HG03575 (cell line): ENCODE results near the gene TGFBR1.

Experiments used
- ATAC-seq: cut with Tn5 transposase; IDR thresholded peaks from one replicate; pipeline ENCODE4 v1.9.1; 2021; ENCODE audit not compliant: unreplicated experiment, insufficient number of reproducible peaks, low FRiP score; ENCODE audit errors: extremely low read depth

Gene TGFBR1

DNA sequence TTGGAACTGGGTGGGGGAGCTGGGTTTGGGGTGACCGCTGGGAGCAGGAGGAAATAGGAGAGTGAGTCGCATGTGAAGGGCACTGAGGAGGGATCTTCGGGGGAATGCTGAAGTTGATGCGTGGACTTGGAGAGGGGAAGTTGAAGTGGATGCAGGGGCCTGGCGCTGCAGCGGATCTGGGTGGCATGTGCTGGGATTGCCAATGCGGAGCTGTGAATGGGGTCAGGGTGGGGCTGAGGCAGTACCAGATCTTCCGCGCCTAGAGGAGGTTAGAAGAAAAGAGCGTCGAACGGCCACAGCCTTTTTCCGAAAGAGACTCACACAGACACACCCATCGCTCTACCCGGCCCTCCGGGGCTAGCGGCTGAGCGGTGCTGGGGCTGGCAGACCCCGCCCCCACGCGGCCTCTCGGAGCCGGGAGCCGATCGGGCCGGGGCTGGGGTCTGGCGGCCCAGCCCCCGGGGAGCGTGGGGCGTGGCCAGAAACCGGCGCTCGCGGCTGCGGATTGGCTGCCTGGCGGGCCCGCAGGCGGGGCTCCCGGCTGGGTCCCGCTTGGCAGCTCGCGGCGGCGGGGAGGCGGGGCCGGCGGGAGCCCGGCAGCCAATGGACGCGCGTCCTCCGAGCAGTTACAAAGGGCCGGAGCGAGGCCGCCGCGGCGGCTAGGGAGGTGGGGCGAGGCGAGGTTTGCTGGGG, at the start of gene TGFBR1:
Gene TGFBR1, plus strand, starts transcription at position 655 of the 693 bp plus-strand sequence. CDS start 93 bp downstream, outside the sequence.
- peak; percentile 41 for ATAC-seq

DNA sequence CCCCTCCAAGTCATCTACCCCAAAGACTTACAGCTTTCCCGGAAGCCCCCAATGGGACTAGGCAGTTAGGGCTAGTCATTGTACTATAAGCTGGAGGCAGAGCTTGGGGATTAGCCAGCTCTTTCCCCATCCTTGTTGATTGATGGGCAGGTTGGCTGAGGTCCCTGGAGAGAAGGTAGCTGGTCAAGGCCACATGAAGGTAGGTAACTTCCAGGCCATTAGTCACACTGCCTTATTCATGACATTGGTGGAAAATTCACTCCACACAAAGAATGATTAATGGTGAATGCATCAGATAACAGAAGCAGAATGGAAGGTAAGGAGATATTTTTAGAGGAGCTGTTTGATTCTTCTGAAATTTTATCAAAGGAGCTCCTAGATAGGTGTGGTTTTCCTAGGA, 49.5 kb upstream of the TGFBR1 start:
- ATAC-seq: no peak

DNA sequence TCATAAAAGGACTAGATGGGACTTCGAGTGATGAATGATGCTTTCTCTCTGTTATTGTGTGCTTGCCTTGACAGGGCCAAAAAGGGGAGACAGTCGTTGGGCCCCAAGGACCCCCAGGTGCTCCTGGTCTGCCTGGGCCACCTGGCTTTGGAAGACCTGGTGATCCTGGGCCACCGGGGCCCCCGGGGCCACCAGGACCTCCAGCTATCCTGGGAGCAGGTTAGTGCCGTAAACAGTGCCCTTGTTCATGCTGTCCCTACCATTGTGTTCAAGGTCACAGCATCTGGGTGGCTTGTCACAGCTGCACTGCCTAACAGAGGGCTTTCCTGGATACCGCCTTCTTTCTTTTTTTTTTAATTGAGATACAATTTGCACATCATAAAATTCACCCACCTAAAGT, 48.7 kb upstream of the TGFBR1 start:
- ATAC-seq: no peak

DNA sequence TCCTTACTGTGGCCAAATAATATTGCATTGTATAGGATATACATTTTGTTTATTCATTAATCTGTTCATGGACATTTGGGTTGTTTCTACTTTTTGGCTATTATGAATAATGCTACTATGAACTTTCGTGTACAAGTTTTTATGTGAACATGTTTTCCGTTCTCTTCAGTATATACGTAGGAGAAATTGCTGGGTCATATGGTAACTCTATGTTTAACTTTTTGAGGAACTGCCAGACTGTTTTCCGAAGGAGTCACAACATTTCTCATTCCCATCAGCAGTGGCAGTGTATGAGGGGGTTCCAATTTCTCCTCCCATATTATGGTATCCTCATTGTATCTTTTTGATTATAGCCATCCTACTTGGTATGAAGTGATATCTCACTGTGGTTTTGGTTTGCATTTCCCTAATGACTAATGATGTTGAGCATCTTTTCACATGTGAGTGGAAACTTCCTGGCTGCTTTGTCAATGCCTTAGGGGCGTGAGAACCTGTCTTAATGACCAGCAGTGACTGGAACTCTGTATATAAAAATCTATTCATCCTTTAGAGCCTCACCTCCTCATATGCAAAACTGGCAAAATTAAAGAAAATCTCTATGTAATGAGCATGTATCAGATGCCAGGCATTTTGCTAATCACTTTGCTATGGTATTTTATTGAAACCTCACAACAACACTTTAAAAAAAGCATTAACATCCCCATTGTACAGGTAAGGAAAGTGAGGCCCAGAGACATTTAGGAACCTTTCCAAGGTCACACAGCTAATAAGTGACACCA, 47.8 kb upstream of the TGFBR1 start:
- no peak for ATAC-seq

DNA sequence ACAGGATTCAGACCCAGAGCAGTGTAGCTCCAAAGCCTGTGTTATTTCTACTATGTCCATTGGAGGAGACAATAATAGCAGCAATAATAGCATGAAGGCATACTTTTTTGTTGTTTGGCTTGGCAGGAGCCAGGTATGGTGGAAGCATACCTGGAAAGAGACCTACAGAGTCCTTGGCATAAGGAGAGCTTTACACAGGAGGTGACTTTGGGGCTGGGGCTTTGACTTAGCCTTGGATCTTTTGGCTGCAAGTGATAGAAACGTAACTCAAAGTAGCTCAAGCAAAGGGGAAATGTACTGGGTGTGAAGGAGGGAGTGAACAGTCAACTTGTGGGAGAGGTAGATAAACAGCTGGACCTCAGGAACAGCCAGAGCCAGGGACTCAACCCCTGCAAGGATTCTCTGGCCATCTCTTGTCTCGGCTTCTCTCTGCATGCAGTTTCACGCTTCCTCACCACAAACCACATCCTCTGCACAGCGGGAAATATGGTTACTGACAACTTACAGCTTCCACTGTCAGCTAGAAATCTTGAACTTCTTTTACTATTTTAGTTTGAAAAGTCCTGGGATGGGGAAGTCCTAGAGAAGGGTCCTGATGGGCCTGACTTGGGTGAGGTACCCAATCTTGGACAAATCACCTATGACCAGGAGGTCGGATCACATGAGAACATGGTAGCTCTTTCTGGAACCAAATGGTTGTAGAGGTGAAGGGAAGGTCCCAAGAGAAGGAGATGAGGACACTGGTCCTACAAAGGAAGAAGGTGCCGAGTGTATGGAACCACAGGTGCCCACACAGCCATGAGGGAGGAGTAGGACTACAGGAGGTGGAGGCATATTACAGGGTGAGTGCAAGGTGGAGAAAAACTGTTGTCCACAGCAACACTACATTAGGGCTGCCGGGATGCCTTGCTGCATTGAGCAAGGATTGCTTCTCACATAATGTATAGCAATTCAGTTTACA, 47.0 kb upstream of the TGFBR1 start:
- ATAC-seq: no peak

DNA sequence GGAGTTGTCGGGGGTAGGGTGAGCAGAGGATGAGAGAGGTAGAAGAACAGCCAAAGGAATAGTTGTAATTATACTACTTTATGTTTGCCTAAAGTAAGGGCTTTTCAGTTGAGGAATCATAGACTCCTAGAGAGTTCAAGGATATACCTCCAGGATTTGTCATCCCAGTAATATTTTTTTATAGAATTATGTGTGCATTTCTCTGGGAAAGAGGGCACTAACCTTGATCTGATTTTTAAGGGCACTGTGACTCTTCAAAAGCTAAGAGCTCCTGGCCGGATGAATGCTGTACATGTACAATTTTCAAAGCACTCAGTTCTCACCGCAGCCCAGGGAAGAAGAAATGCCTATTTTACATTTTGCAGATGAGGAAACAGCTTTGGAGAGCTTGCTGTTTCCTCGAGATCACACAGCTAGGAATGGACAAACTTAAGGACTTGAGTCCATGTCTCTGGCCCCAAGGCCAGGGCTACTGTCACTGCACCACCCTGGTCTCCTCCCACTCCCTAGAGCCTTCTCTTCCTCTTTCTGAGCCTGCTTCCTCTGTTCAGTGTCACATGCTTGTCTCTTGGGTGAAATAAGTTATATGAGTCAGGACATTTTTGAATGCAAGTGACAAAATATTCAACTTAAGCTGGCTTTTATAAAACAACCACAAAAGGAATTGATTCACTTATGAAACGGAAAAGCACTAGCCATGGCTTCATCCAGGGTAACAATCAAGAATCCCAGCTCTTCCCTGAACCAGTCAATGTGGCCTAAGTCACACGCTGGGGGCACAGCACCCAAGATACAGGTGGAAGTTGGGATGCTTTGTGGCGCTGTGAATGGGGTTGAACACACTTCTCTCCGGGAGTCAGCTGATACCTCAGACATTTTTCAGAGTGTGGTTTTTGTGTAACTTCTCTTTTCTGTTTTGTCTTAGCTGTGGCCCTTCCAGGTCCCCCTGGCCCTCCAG, 45.7 kb upstream of the TGFBR1 start:
- peak; percentile 41 for ATAC-seq

DNA sequence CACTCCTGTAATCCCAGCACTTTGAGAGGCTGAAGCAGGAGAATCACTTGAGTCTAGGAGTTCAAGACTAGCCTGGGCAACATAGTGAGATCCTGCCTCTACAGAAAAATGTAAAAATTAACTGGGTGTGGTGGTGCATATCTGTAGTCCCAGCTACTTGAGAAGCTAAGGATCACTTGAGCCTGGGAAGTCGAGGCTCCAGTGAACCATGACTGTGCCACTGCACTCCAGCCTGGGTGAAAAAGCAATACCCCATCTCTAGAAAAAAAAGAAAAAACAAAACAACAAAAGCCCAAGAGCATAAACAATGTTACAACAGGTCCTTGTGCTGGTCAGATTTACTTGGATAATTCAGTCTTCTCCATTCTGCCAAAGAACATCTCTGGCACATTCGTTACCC, 44.3 kb upstream of the TGFBR1 start:
- ATAC-seq: no peak

DNA sequence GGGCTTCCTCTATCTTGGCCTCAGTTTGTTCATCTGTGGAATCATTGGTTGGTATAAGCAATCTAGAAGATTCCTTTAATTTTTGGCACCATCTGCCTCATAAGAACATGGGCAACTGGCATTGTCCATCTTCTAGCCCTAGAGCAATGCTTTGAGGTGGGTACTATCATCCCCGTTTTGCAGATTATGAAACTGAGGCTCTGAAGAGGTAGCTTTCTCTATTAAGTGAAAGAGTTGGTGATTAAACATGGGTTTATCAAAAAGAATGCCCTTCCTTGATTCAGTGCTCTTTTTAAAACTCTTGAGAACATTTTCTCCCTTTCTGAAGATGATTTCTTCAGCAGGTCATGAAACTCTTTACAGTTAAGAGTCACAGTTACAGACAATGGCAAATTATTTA, 42.4 kb upstream of the TGFBR1 start:
- ATAC-seq: no peak

DNA sequence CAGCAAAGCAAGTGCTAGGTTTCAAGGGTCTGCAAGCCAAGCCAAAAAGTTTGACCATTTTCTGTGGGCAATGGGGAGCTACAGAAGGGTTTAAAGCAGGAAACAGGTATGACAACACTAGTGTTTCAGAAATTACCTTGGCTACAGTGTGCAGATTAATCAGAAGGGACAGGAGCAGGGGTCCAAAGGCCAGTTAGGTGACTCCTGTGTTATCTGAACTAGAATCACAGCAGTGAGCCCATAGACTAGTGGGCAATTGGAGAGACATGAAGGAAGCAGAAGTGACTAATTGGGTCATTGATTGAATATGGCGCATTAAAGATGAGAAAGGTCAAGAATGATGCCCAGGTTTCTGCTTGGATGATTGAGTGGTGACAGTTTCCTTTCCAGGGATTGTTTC, 41.4 kb upstream of the TGFBR1 start:
- ATAC-seq: no peak

DNA sequence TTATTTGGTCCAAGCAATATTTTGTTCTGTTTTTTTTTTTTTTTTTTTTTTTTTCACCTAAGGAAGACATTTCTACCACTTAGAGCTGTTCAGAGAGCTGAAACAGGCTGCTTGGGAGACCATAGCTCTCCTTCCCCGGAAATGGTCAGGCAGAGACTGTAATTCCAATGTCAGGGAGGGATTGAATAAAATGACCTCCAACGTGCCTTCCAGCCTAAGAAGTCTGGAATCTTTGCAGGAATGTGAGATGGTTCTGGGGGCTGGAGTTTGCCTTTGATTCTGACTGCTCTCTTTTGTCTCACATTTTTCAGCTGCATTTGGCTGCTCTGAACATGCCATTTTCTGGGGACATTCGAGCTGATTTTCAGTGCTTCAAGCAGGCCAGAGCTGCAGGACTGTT, 38.3 kb upstream of the TGFBR1 start:
- ATAC-seq: no peak

DNA sequence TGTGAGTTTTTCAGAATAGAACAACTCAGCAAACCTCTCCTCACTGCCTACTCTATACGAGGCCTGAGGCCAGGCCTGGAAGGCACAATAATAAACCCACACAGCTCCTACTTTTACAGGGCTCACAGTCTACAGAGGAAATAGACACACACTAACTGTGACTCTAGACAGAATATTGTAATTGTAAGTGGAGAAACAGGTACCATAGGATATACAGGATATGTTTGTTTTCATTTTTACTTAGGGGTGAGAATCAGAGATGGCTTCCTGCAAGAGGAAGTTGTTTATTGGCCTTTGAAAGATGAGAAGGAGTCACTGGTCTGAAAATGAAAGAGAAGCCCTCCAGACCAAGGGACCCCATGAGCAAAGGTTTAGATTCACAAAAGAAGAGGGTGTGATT, 35.8 kb upstream of the TGFBR1 start:
- no peak for ATAC-seq

DNA sequence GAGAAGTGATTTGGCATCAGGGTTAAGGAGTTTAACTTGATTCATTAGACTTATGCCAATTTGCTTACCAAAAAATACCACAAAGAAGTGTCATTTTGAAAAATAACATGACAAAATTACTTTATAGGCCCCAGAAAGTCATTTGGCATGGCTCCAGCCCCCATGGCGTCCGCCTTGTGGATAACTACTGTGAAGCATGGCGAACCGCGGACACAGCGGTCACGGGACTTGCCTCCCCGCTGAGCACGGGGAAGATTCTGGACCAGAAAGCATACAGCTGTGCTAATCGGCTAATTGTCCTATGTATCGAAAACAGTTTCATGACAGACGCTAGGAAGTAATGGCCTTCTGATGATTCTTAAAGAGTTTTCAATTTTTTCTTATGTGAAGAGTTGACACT, 35.4 kb upstream of the TGFBR1 start:
- no peak for ATAC-seq

DNA sequence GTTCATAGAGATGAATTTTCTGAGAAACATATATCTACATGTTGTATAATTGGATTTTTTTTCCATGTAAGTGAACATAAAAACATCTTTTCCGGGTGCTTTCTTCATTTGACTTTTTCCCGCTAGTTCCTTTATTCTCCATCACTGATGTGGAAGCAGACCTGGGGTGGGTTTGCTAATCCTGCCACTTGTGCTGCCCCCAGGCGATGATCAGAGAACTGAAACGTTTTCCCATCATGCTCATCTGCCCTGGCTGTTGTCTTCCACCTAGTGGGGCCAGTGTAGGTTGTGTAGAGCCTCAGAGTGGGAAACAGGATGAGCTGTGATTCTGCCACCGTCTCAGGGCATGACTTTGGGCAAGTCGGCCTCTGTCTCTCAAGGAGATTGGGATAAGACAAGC, 34.2 kb upstream of the TGFBR1 start:
- no peak for ATAC-seq

DNA sequence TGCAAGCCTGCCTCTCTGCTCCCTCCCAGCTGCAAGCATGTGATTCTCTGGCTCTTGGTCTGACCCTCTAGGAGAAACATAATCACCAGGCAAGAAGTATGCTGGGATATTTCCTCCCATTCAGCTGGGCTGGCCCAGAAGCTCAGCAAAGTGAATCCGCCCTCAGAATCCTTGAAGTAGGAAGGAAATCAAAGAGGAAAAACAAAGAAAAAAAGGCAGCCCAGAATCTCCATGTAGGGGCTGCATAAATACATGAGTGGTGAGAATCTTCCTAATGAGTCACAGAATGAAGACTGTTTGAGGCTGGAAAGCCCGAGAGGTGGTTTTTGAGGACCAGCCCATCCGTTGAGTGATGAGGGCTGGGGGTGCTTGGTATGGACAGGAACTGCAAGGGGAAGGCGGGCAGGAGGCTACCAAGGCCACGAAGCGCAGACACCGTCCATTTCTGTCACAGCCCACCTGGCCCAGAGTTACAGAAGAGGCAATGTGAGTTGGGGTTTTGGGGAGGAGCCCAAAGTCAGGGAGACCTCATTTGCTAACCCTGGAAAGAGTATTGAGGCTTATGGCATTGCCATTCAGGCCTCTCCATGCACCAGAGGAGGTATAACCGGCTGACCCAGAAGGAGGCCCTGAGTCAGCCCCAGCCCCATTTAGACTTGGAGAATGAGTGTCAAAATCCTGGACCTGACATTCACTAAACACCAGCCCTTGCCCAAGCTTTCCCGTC, 33.4 kb upstream of the TGFBR1 start:
- no peak for ATAC-seq

DNA sequence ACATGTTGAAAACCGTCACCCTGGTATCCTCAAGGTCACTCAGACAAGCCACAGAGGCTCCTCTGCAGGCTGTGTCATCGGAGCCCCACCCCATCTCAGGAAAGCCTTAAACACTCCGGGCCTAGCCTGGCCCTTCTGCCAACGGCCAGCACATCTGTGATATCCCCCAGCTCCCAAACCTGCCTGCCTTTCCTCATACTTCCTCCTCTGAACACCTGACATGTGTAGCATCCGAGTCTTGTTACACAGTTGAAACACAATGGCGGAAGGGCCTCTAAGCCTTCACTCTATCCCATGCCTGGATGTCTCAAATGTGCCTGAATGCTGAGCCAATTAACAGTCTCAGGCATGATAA, 32.9 kb upstream of the TGFBR1 start:
- no peak for ATAC-seq

DNA sequence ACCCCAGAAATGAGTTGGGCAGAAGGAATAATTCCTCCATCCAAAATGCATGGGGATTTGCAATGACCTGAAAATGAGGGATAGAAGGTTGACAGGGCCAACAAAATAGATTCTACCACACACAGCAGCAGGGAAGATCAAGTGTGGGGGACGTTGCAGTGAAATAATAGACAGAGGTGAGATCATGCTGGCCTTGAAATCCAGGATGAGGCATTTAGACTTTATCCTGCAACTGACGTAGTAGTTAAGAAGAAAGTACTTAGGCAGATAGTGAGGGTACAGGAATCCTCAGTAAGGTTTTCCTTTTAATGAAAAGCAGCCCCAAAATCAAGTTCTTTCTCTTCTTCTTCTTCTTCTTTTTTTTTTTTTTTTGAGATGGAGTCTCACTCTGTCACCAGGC, 31.6 kb upstream of the TGFBR1 start:
- no peak for ATAC-seq

DNA sequence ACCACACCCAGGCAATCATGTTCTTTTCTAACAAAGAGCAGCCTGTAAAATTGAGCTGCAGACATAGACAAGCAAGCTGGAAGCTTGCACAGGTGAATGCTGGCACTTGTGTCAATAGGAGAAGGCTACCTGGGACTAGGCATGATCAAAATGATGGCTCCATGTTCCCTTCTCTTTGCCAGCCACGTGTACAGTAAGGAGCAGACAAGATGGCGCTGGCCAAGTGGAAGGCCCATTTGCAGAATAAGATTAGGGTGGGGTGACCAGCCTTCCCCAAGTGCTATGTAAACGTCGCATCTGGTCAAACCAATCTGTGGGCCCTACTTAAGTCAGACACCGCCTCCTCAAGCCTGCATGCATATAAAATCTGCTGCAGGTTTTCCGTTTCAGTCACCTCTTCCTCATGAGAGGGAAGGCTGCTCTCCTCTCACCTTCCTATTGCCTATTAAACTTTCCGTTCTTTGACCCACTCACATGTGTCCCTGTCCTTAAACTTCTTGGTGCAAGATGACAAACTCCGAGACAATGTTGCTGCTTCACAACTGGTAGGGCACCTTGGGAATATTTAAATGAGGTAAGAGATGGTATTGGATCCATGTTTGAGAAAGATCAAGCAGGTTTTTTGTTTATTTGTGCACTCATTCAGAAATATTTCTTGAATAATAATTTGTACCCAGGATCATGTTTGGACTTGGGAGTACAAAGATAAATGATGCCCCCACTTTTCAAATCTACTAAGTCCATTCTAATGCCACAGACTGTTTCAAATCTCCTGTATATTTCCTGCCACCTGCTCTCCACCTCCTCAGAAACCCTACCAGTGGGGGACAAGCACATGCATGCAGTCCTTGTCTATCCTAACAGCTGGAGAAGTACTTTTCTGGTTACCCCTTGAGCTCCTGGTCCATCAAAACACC, 30.7 kb upstream of the TGFBR1 start:
- no peak for ATAC-seq
